OCI-LY7 (cell line): ENCODE data around the gene WDR7.

Source experiments
- CTCF ChIP-seq: fragments of 200-600 bp; sonication (generic); conservative IDR thresholded peaks from 2 replicates; pipeline ENCODE4 v1.5.1; 2014; ENCODE audit warnings: mild to moderate bottlenecking, antibody characterized with exemption, low read length, moderate library complexity, mixed read lengths
- EZH2phosphoT487 ChIP-seq: fragments of 200-600 bp; sonication (generic); IDR thresholded peaks from 2 replicates; pipeline ENCODE4 v1.6.1; 2018; ENCODE audit warnings: low read depth, borderline replicate concordance, mild to moderate bottlenecking, mixed run types, antibody characterized with exemption, low read length, moderate library complexity, mixed read lengths

- TF ChIP-seq CTCF: peak; percentile 35; the same call in 1 of the 2 replicates
- no peak for TF ChIP-seq EZH2phosphoT487
Measured at GRCh38 chr18:57052173-57052572, 401.0 kb downstream of the WDR7 start.
